Stimulated activated CD8-positive, alpha-beta memory T cell treated with anti-CD3 and anti-CD28 coated beads, Interleukin-2, amount 100 ng/mL, for 1 hour (primary cell): ENCODE data around the gene ACAD9.
"Not testable (repeated sequence)": the region's sequence is repeated elsewhere in the genome, so short reads cannot be mapped to it uniquely, and the experiment has no call there.

Experiments used
- DNase-seq, 2 donors: peaks; one replicate each; pipeline ENCODE4 v3.0.0-alpha.2; 2020; ENCODE audit warnings: low read depth in 2 of 2

Gene ACAD9

GRCh38 chr3:128861491-128861890, 17.9 kb upstream of the ACAD9 start:
- no peak for DNase-seq

GRCh38 chr3:128863560-128863959, 15.9 kb upstream of the ACAD9 start:
- DNase-seq = no peak

GRCh38 chr3:128864351-128864811, 15.0 kb upstream of the ACAD9 start:
- no peak for DNase-seq

GRCh38 chr3:128864849-128865804, 14.3 kb upstream of the ACAD9 start:
- DNase-seq = not testable (repeated sequence)

GRCh38 chr3:128867200-128868125, 12.0 kb upstream of the ACAD9 start:
- no peak for DNase-seq

- no peak for DNase-seq
Observed at GRCh38 chr3:128870347-128870746, 9.1 kb upstream of the ACAD9 start.

- no peak for DNase-seq
Observed at GRCh38 chr3:128872282-128872681, 7.1 kb upstream of the ACAD9 start.

GRCh38 chr3:128872744-128873143, 6.7 kb upstream of the ACAD9 start:
- no peak for DNase-seq

- DNase-seq = no peak
Observed at GRCh38 chr3:128873244-128874022, 6.0 kb upstream of the ACAD9 start.

GRCh38 chr3:128874481-128875180, 4.8 kb upstream of the ACAD9 start:
- DNase-seq = no peak

GRCh38 chr3:128875556-128876120, 3.8 kb upstream of the ACAD9 start:
- peak; percentile 14 to 29 for DNase-seq

- DNase-seq = no peak
Observed at GRCh38 chr3:128878011-128878457, 1.4 kb upstream of the ACAD9 start.

- DNase-seq = no peak
Observed at GRCh38 chr3:128878556-128879124, 780 bp upstream of the ACAD9 start.

- no peak for DNase-seq
Observed at GRCh38 chr3:128879991-128880390, 571 bp downstream of the ACAD9 start.

- DNase-seq = not testable (repeated sequence)
Observed at GRCh38 chr3:128880455-128880854, 1.0 kb downstream of the ACAD9 start.

GRCh38 chr3:128881576-128881975, 2.2 kb downstream of the ACAD9 start:
- no peak for DNase-seq

GRCh38 chr3:128882719-128883118, 3.3 kb downstream of the ACAD9 start:
- DNase-seq = no peak

- no peak for DNase-seq
Observed at GRCh38 chr3:128884992-128885391, 5.6 kb downstream of the ACAD9 start.

GRCh38 chr3:128889139-128889894, 9.9 kb downstream of the ACAD9 start:
- DNase-seq = no peak
